HepG2 (cell line): ENCODE measurements around the gene VENTX. TPM values are rescaled to one million over a fixed set of nuclear protein-coding genes. Genes with fewer than 3 reads are reported as not detected.
A peak's percentile ranks its signal among the peaks of the same experiment; 100 is the strongest.

Experiments
- CBX2 ChIP-seq, 2 experiments: fragments of 200-600 bp in 1 of 2; sonication (generic); formaldehyde crosslinking in 1 of 2; IDR thresholded peaks; 2 replicates each; pipeline versions ENCODE4 v1.7.0 to v1.8.1; 2018 to 2022; ENCODE audit warnings: low read depth in 2 of 2, low read length in 1 of 2, mild to moderate bottlenecking in 1 of 2, missing genetic modification reagents in 1 of 2
- HNRNPLL ChIP-seq: fragments of 200-400 bp; formaldehyde crosslinking; IDR thresholded peaks from 2 replicates; pipeline ENCODE4 v1.6.1; 2017; ENCODE audit warnings: mild to moderate bottlenecking, low read depth, low read length; ENCODE audit not compliant: poor library complexity, severe bottlenecking
- KDM2A ChIP-seq: sonication (generic); formaldehyde crosslinking; IDR thresholded peaks from 2 replicates; pipeline ENCODE4 v1.4.0; 2020; ENCODE audit warnings: low read depth, missing genetic modification reagents, borderline replicate concordance
- SOX6 ChIP-seq, 2 experiments: fragments of 450-650 bp in 1 of 2; sonication (generic) in 1 of 2; formaldehyde crosslinking in 1 of 2; IDR thresholded peaks; 2 replicates each; pipeline versions ENCODE4 v1.4.0 to v1.6.1; 2017 to 2020; ENCODE audit warnings: antibody characterized with exemption in 1 of 2, mild to moderate bottlenecking in 1 of 2, missing genetic modification reagents in 1 of 2
- ZNF274 ChIP-seq: sonication (generic); formaldehyde crosslinking; IDR thresholded peaks from 2 replicates; pipeline ENCODE4 v1.5.1; 2020; ENCODE audit warnings: mild to moderate bottlenecking, missing genetic modification reagents
- ZNF670 ChIP-seq: sonication (generic); formaldehyde crosslinking; IDR thresholded peaks from 2 replicates; pipeline ENCODE4 v1.8.0; 2022; ENCODE audit warnings: mild to moderate bottlenecking, missing genetic modification reagents, borderline replicate concordance
- ZNF687 ChIP-seq: sonication (generic); formaldehyde crosslinking; IDR thresholded peaks from 2 replicates; pipeline ENCODE4 v1.5.1; 2020; ENCODE audit warnings: mild to moderate bottlenecking, missing genetic modification reagents, moderate library complexity
- polyA plus RNA-seq, 8 experiments: library from polyadenylated mRNA; depleted of rRNA in 3 of 8; stranded (reverse) in 7 of 8; unstranded in 1 of 8; fragments of >200 nt; fragmentation: Illumina TruSeq in 4 of 8; extraction: Trizol in 4 of 8; gene quantifications; 2 replicates each; pipeline versions ENCODE4 v1.2.1 to v1.2.3, GENCODE V29; 2011 to 2016; ENCODE audit warnings: low read depth in 4 of 8, missing spikeins in 1 of 8, mixed read lengths in 1 of 8; ENCODE audit not compliant: insufficient read depth in 1 of 8
- total RNA-seq, 5 experiments: library from RNA; depleted of rRNA; stranded (reverse); fragments of >200 nt; fragmentation: Illumina TruSeq; extraction: Trizol; gene quantifications; 2 replicates each; pipeline ENCODE4 v1.2.3, GENCODE V29; 2016; ENCODE audit warnings: low read depth in 1 of 5

VENTX gene
- total and polyA plus RNA-seq, 2 of the 13 experiments (the other 11 are each of a cell fraction or from before 2014, with no cell fraction given), result not detected

- TF ChIP-seq ZNF687 (CRISPR knock-in tag), result peak; percentile 28; the same call in 1 of the 2 replicates
- TF ChIP-seq SOX6 (IDR thresholded peaks at IDR 0.05), result no peak
- 0 out of 2 replicates have a peak, but pooled peaks have one; percentile 13 for TF ChIP-seq SOX6 (CRISPR knock-in tag; IDR thresholded peaks at IDR 0.05)
- TF ChIP-seq ZNF274 (CRISPR knock-in tag), result 0 out of 2 replicates have a peak, but pooled peaks have one; percentile 42
- TF ChIP-seq KDM2A (CRISPR knock-in tag), result peak; percentile 26; the same call in 1 of the 2 replicates
- no peak for TF ChIP-seq ZNF670 (CRISPR knock-in tag)
- TF ChIP-seq CBX2 (IDR thresholded peaks at IDR 0.05; ENCODE audit: low read depth, low read length), result no peak
- TF ChIP-seq CBX2 (CRISPR knock-in tag; IDR thresholded peaks at IDR 0.05; ENCODE audit: low read depth), result 0 out of 2 replicates have a peak, but pooled peaks have one; percentile 65
- TF ChIP-seq HNRNPLL, result peak; percentile 30
Observed at GRCh38 chr10:133257489-133258065, 19.9 kb downstream of the VENTX start (continued).
